Right kidney (tissue), 9 donors: ENCODE results near the gene KRTAP1-5.
"Not testable (repeated sequence)": the region's sequence is repeated elsewhere in the genome, so short reads cannot be mapped to it uniquely, and the experiment has no call there.

Experiments used
- DNase-seq: peaks from one replicate; pipeline ENCODE4 v3.0.0-alpha.2; 2016
- long read RNA-seq, 8 donors: transcript quantifications; one replicate each; lab custom pipeline, GENCODE V29; 2026

KRTAP1-5 gene, protein sequence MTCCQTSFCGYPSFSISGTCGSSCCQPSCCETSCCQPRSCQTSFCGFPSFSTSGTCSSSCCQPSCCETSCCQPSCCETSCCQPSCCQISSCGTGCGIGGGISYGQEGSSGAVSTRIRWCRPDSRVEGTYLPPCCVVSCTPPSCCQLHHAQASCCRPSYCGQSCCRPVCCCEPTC
- long read RNA-seq, donor 1: 0 reads
- long read RNA-seq, donor 2: 0 reads
- long read RNA-seq, donor 3: 0 reads
- long read RNA-seq, donor 4: 0 reads
- long read RNA-seq, donor 5: 0 reads
- long read RNA-seq, donor 6: 0 reads
- long read RNA-seq, donor 7: 0 reads
- long read RNA-seq, donor 8: 0 reads

- DNase-seq: no peak
Measured at GRCh38 chr17:41026715-41027471, at the start of gene KRTAP1-5. Gene KRTAP1-5 (minus strand): TSS chr17:41027208. CDS start chr17:41027155, 53 bp downstream.

DNA sequence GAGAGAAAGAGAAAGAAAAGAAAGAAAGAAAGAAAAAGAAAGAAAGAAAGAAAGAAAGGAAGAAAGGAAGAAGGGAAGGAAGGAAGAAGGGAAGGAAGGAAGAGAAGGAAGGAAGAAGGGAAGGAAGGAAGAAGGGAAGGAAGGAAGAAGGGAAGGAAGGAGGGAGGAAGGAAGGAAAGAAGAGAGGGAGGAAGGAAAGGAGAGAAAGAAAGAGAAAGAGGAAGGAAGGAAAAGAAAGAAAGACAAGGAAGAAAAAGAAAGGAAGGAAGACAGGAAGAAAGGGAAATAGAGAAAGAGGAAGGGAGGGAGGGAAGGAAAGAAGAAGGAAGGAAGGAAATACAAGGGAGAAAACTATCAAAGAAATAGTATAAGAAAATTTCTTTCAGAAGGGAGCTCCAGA is 49.8 kb upstream of the KRTAP1-5 start:
- no peak for DNase-seq

GRCh38 chr17:41073676-41074075 is 46.7 kb upstream of the KRTAP1-5 start:
- no peak for DNase-seq

DNA sequence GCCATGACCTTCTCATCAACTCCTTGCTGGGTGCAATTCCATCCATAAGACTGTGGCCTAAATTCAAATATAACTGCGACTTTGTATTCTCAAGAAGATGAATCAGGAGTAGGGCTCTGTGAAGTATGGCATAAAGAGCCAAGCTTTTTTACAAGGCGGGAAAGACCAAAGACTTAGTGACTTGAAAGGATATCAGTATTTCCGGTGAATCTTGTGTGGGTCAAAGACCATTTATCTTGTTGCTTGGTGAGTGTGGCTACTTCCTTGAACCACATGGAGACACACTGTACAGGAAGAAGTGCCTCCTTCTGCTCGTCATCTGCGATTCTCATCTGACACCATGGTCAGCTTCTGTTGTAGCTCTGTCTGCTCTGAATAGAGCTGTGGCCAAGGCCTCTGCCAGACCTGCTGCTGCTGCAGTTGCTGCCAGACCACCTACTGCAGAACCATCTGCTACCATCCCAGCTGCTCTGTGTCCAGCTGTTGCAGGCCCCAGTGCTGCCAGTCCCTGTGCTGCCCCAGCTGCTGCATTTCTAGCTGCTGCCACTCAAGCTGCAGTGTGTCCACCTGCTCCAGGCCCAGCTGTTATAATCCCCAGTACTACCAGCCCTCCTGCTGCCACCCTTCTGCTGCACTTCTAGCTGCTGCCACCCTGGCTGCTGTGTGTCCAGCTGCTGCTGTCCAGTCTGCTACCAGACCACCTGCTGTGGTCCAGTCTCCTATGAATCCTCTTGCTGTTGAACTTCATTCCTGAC is 44.8 kb upstream of the KRTAP1-5 start:
- no peak for DNase-seq

DNA sequence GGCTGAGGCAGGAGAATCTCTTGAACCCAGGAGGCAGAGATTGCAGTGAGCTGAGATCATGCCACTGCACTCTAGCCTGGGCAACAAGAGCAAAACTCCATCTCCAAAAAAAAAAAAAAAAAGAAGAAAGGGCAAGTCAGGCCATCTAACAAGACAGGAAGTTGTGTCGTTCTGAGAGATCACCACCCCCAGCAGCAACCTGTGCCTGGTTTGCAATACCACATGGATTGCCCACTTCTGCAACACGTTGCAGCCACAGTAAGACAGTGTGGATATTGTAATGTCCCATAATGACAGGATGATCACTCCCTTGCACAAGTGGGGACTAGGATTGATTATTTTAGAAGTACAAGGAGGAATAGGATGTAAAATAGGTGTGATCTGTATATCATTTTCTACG is 42.0 kb upstream of the KRTAP1-5 start:
- no peak for DNase-seq

GRCh38 chr17:41067281-41067680 is 40.3 kb upstream of the KRTAP1-5 start:
- no peak for DNase-seq

- no peak for DNase-seq
Measured at GRCh38 chr17:41065829-41066624, 39.0 kb upstream of the KRTAP1-5 start, which contains the start of gene KRTAP2-4. Gene KRTAP2-4 (minus strand): TSS chr17:41065879. CDS start chr17:41065845, 34 bp downstream.

- not testable (repeated sequence) for DNase-seq
Measured at GRCh38 chr17:41065016-41065689, 38.1 kb upstream of the KRTAP1-5 start.

GRCh38 chr17:41064301-41064700 is 37.3 kb upstream of the KRTAP1-5 start:
- no peak for DNase-seq

DNA sequence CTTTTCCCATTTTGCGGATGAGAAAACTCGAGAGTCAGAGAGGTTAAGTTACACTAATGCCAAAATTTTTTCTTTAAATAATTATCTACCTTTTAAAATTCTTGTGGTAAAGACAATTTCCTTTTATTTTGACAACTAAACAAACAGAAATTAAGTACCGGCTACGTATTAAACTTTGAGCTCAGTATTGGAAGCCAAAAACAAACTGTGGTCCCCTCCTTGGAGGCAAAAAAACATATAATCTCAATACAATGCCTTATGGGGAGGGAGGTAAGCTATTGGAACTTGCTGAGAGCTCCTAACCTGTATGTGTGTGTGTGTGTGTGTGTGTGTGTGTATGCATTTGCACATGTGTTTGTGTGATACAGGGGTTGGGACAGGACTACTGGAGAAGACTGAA is 36.4 kb upstream of the KRTAP1-5 start:
- no peak for DNase-seq

DNA sequence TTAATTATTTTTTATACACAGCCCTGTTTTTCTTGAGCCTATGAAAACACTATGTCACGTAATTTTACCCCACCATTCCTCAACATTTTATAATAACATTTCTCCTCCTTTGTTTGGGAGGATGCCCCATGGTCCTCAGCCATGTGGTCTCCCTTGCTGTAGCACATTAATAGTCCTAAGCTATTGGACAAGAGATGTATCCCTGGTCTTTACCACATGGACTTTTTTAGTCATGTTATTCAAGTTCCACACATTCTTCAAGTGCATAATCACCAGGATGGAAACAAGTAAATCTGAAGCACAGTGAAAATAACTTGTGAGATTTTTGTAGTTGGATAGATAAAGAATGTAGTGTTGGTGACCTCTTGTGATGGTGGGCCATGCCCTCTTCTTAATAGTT is 35.0 kb upstream of the KRTAP1-5 start:
- DNase-seq: no peak

GRCh38 chr17:41060052-41060604 is 33.1 kb upstream of the KRTAP1-5 start, which contains the start of gene KRTAP2-3:
Gene KRTAP2-3 (minus strand): TSS chr17:41060114. CDS start chr17:41060050, 64 bp downstream.
- no peak for DNase-seq

GRCh38 chr17:41059276-41060051 is 32.5 kb upstream of the KRTAP1-5 start:
- not testable (repeated sequence) for DNase-seq

- no peak for DNase-seq
Measured at GRCh38 chr17:41058741-41059140, 31.7 kb upstream of the KRTAP1-5 start.

DNA sequence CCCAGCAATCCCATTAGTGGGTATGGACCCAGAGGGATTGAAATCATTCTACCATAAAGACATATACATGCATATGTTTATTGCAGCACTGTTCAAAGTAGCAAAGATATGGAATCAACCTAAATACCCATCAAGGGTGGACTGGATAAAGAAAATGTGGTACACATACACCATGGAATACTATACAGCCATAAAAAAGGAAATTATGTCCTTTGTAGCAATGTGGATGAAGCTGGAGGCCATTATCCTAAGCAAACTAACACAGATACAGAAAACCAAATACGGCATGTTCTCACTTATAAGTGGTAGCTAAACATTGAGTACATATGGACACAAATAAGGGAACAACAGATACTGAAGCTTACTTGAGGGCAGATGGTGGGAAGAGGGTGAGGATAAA is 30.5 kb upstream of the KRTAP1-5 start:
- DNase-seq: no peak

DNA sequence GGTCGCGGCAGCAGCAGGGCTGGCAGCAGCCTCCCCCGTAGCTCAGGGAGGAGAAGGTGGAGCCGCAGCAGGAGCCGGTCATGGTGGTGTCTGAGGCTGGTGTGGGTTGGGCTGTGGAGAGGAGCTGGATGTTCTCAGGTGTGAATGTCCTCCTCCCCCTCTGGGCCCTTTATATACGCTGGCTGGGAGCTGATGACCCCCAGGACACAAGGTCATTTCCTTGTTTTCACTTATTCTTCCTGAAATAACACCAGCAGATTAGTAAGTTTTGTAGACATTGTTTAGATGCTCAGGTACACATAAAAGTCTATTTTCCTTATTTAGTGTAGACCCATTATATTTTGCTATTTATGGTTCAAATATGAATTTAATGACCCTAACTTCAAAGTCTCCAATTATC is 28.1 kb upstream of the KRTAP1-5 start, which contains the start of gene KRTAP2-2:
TSS of gene KRTAP2-2 (minus strand) at position 101 of the 400 bp plus-strand sequence. CDS start at position 82, 19 bp downstream.
- DNase-seq: not testable (repeated sequence)

DNA sequence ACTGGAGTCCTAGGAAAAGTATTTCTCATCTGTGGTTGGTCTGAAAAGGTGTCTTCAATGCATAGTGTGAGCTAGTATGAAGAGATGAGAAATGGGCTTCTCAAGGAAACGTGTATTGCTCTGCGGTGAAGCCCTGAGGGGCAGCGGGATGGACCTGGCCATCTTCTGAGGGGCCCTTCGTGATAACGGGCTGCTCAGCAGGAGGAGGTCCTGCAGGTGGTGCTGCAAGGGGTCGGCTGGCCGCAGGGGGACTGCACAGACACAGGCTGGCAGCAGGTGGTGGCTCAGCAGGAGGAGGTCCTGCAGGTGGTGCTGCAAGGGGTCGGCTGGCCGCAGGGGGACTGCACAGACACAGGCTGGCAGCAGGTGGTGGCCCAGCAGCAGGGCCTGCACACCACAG is 27.5 kb upstream of the KRTAP1-5 start:
- not testable (repeated sequence) for DNase-seq

- no peak for DNase-seq
Measured at GRCh38 chr17:41054025-41054424, 27.0 kb upstream of the KRTAP1-5 start.

- no peak for DNase-seq
Measured at GRCh38 chr17:41052566-41052965, 25.6 kb upstream of the KRTAP1-5 start.

DNA sequence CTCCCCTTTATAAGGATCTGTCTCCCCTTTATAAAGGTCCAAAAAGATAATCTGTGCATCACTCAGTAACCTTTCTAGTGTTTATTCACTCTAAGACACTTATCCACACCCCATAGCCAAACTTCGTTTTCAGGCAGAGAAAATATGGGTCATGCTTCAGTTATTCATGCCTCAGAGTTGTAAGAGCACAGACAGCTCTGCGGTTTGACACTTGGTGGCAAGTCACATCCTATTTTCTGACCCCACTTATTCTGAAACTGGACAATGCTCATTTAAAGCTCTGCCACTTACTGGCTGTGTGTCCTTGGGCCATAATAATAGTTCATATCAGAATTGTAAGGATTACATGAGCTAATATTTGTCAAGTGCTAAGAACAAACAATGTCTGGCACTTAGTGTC is 22.1 kb upstream of the KRTAP1-5 start:
- DNase-seq: no peak
